Astrocyte (in vitro differentiated cells and primary cell): ENCODE results near the gene SPIRE1. TPM values are rescaled to one million over a fixed set of nuclear protein-coding genes. Genes with fewer than 3 reads are reported as not detected.

Source experiments
- DNase-seq: peaks from one replicate; pipeline ENCODE4 v3.0.0-alpha.2; 2010; ENCODE audit warnings: low read depth
- FAIRE-seq: peaks from 2 replicates; lab custom pipeline; 2011; peaks lifted over from hg19 to GRCh38; lab: Jason Lieb, UNC
- H2AFZ ChIP-seq: 2 replicates; pipeline ENCODE4 v1.6.0; 2012; ENCODE audit warnings: low read depth, low read length, inconsistent platforms
- H3K27ac ChIP-seq: 2 replicates; pipeline ENCODE4 v1.5.1; 2011; ENCODE audit warnings: low read depth, low read length, inconsistent platforms
- H3K27me3 ChIP-seq: 2 replicates; pipeline ENCODE4 v1.6.0; 2011; ENCODE audit warnings: low read length, inconsistent platforms; ENCODE audit not compliant: insufficient read depth
- H3K36me3 ChIP-seq: 2 replicates; pipeline ENCODE4 v1.5.1; 2011; ENCODE audit warnings: low read length, inconsistent platforms; ENCODE audit not compliant: insufficient read depth
- H3K4me1 ChIP-seq: 2 replicates; pipeline ENCODE4 v1.5.1; 2011; ENCODE audit warnings: low read length, inconsistent platforms; ENCODE audit not compliant: insufficient read depth
- H3K4me2 ChIP-seq: 2 replicates; pipeline ENCODE4 v1.6.0; 2012; ENCODE audit warnings: low read length, inconsistent platforms
- H3K4me3 ChIP-seq: 2 replicates; pipeline ENCODE4 v1.5.1; 2011; ENCODE audit warnings: low read depth, mild to moderate bottlenecking, low read length, inconsistent platforms; ENCODE audit not compliant: insufficient read depth
- H3K79me2 ChIP-seq: 2 replicates; pipeline ENCODE4 v1.6.0; 2012; ENCODE audit warnings: mild to moderate bottlenecking, low read length, inconsistent platforms; ENCODE audit not compliant: insufficient read depth
- H3K9ac ChIP-seq: 2 replicates; pipeline ENCODE4 v1.6.0; 2012; ENCODE audit warnings: mild to moderate bottlenecking, low read length, inconsistent platforms
- H3K9me3 ChIP-seq: 2 replicates; pipeline ENCODE4 v1.5.1; 2012; ENCODE audit warnings: low read depth, mild to moderate bottlenecking, low read length, inconsistent platforms; ENCODE audit not compliant: insufficient read depth
- H4K20me1 ChIP-seq: 2 replicates; pipeline ENCODE4 v1.6.0; 2012; ENCODE audit warnings: low read length, inconsistent platforms; ENCODE audit not compliant: insufficient read depth
- H3K27ac Mint-ChIP-seq: one replicate; pipeline ENCODE4 v1.8.0; 2021; ENCODE audit warnings: mild to moderate bottlenecking, mixed read lengths; ENCODE audit not compliant: unreplicated experiment
- H3K27me3 Mint-ChIP-seq: one replicate; pipeline ENCODE4 v1.8.0; 2021; ENCODE audit warnings: low read depth, mixed read lengths; ENCODE audit not compliant: unreplicated experiment
- H3K36me3 Mint-ChIP-seq: one replicate; pipeline ENCODE4 v1.8.0; 2021; ENCODE audit warnings: low read depth, mixed read lengths; ENCODE audit not compliant: unreplicated experiment
- H3K4me1 Mint-ChIP-seq: one replicate; pipeline ENCODE4 v1.8.0; 2021; ENCODE audit warnings: low read depth, mixed read lengths; ENCODE audit not compliant: unreplicated experiment
- H3K4me3 Mint-ChIP-seq: one replicate; pipeline ENCODE4 v1.8.0; 2021; ENCODE audit warnings: mild to moderate bottlenecking, moderate library complexity, mixed read lengths; ENCODE audit not compliant: unreplicated experiment
- H3K9me3 Mint-ChIP-seq: one replicate; pipeline ENCODE4 v1.8.0; 2021; ENCODE audit warnings: mild to moderate bottlenecking, mixed read lengths; ENCODE audit not compliant: unreplicated experiment
- CTCF ChIP-seq: IDR thresholded peaks from 2 replicates; pipeline ENCODE4 v1.5.1; 2011; ENCODE audit warnings: low read depth, mild to moderate bottlenecking, inconsistent platforms, low read length, moderate library complexity; ENCODE audit not compliant: insufficient read depth
- EZH2 ChIP-seq: IDR thresholded peaks from 2 replicates; pipeline ENCODE4 v1.6.1; 2012; ENCODE audit warnings: mild to moderate bottlenecking, low read length, inconsistent platforms; ENCODE audit not compliant: insufficient read depth
- total RNA-seq: library from RNA; stranded (reverse); gene quantifications from 2 replicates; pipeline ENCODE4 v1.2.1, GENCODE V29; 2021

The SPIRE1 gene
- total RNA-seq, 1 donor from 2014 or later = 42.0 TPM

GRCh38 chr18:12497296-12497695 lies 160.6 kb downstream of the SPIRE1 start:
- Histone ChIP-seq H3K4me1 (no peaks in the 10 kb centered on the region), H3K4me3 (no peak overlapping the region), H3K9ac (no peak overlapping the region), H3K4me2 (no peak overlapping the region), H2AFZ (no peak overlapping the region), H3K27ac (no peak overlapping the region), H3K27me3 (no peaks in the 10 kb centered on the region), H3K36me3 (peaks cover 13% of the 10 kb centered on the region), H3K79me2 (no peaks in the 10 kb centered on the region), H3K9me3 (no peaks in the 10 kb centered on the region), H4K20me1 (no peaks in the 10 kb centered on the region)
- no peak for DNase-seq
- no peaks in the 10 kb centered on the region for H3K27me3 Mint-ChIP-seq
- H3K4me1 Mint-ChIP-seq = peaks cover 3% of the 10 kb centered on the region
- H3K9me3 Mint-ChIP-seq = no peaks in the 10 kb centered on the region
- H3K27ac Mint-ChIP-seq = peak overlapping the region; percentile 50
- no peak for TF ChIP-seq EZH2
- TF ChIP-seq CTCF = no peak
- H3K36me3 Mint-ChIP-seq = peaks cover 11% of the 10 kb centered on the region
- H3K4me3 Mint-ChIP-seq = peak overlapping the region; percentile 40
- FAIRE-seq = no peak

- Histone ChIP-seq H3K9ac (no peak overlapping the region), H3K4me3 (no peak overlapping the region), H3K79me2 (peaks cover 5% of the 10 kb centered on the region), H3K27ac (no peak overlapping the region), H3K4me1 (no peaks in the 10 kb centered on the region), H4K20me1 (no peaks in the 10 kb centered on the region), H3K9me3 (no peaks in the 10 kb centered on the region), H2AFZ (no peak overlapping the region), H3K36me3 (peaks cover 14% of the 10 kb centered on the region), H3K27me3 (no peaks in the 10 kb centered on the region), H3K4me2 (no peak overlapping the region)
- Mint-ChIP-seq H3K27ac (peak overlapping the region; percentile 18), H3K27me3 (no peaks in the 10 kb centered on the region), H3K36me3 (peaks cover 29% of the 10 kb centered on the region), H3K4me1 (peaks cover 3% of the 10 kb centered on the region), H3K9me3 (peaks cover 3% of the 10 kb centered on the region), H3K4me3 (no peak overlapping the region)
- DNase-seq (no peak), FAIRE-seq (no peak)
- TF ChIP-seq CTCF = no peak
- TF ChIP-seq EZH2 = no peak
Measured at GRCh38 chr18:12492907-12493306, 165.0 kb downstream of the SPIRE1 start.

GRCh38 chr18:12491611-12492435 lies 166.1 kb downstream of the SPIRE1 start:
- H3K27me3 ChIP-seq = no peaks in the 10 kb centered on the region
- FAIRE-seq = no peak

More at GRCh38 chr18:12491611-12492435, 166.1 kb downstream of the SPIRE1 start:
- peaks cover 5% of the 10 kb centered on the region for H3K79me2 ChIP-seq
- H3K27ac ChIP-seq = no peak overlapping the region
- no peak for DNase-seq
- H2AFZ ChIP-seq = no peak overlapping the region
- H3K4me3 ChIP-seq = no peak overlapping the region
- H3K9me3 Mint-ChIP-seq = peaks cover 3% of the 10 kb centered on the region
- TF ChIP-seq EZH2 (no peak), CTCF (no peak)
- peaks cover 14% of the 10 kb centered on the region for H3K36me3 ChIP-seq
- no peaks in the 10 kb centered on the region for H3K4me1 ChIP-seq
- no peak overlapping the region for H3K4me3 Mint-ChIP-seq
- no peaks in the 10 kb centered on the region for H4K20me1 ChIP-seq
- H3K9ac ChIP-seq = no peak overlapping the region
- H3K9me3 ChIP-seq = no peaks in the 10 kb centered on the region
- H3K4me2 ChIP-seq = no peak overlapping the region
- no peaks in the 10 kb centered on the region for H3K27me3 Mint-ChIP-seq
- H3K4me1 Mint-ChIP-seq = no peaks in the 10 kb centered on the region
- peaks cover 29% of the 10 kb centered on the region for H3K36me3 Mint-ChIP-seq
- H3K27ac Mint-ChIP-seq = no peak overlapping the region
